Common myeloid progenitor, CD34-positive (primary cell): Measurements from ENCODE around the gene TMEM242.

ENCODE experiments used
- CTCF ChIA-PET: fragments of 350-600 bp; sonication (Branson Sonifier 250); formaldehyde crosslinking; loops from one replicate; lab custom pipeline; 2021; ENCODE audit warnings: antibody characterized with exemption; lab: Charles Lee
- POLR2A ChIA-PET: fragments of 350-600 bp; sonication (Branson Sonifier 250); formaldehyde crosslinking; loops from one replicate; lab custom pipeline; 2021; ENCODE audit warnings: antibody characterized with exemption; lab: Charles Lee
- DNase-seq, 3 donors: peaks; one replicate each; pipeline versions ENCODE4 v3.0.0 to v3.0.0-alpha.2; 2013
- H3K27ac ChIP-seq, 2 experiments: 1 replicate in 1 of 2; 2 replicates in 1 of 2; pipeline ENCODE4 v1.7.0; 2013; ENCODE audit warnings: inconsistent platforms in 2 of 2, low read length in 2 of 2, mild to moderate bottlenecking in 2 of 2, low read depth in 1 of 2, moderate library complexity in 1 of 2; ENCODE audit not compliant: severe bottlenecking in 2 of 2, insufficient read depth in 1 of 2, poor library complexity in 1 of 2
- H3K27me3 ChIP-seq, 5 experiments: replicated peaks in 2 of 5; 1 replicate in 3 of 5; 2 replicates in 2 of 5; pipeline versions ENCODE4 v1.6.1 to v1.7.0; 2013; ENCODE audit warnings: low read length in 4 of 5, mild to moderate bottlenecking in 2 of 5, moderate library complexity in 2 of 5, inconsistent platforms in 1 of 5; ENCODE audit not compliant: insufficient read depth in 5 of 5, control insufficient read depth in 4 of 5
- H3K36me3 ChIP-seq, 4 experiments: 1 replicate in 2 of 4; 2 replicates in 2 of 4; pipeline versions ENCODE4 v1.6.1 to v1.7.0; 2013; ENCODE audit warnings: low read length in 3 of 4, control low read depth in 1 of 4, mild to moderate bottlenecking in 1 of 4; ENCODE audit not compliant: control insufficient read depth in 4 of 4, insufficient read depth in 4 of 4
- H3K4me1 ChIP-seq, 4 experiments: 1 replicate in 3 of 4; 2 replicates in 1 of 4; pipeline versions ENCODE4 v1.6.1 to v1.7.1; 2013; ENCODE audit warnings: low read length in 3 of 4, mild to moderate bottlenecking in 3 of 4, control low read depth in 1 of 4, inconsistent platforms in 1 of 4, moderate library complexity in 1 of 4; ENCODE audit not compliant: control insufficient read depth in 4 of 4, insufficient read depth in 4 of 4; ENCODE audit errors: control extremely low read depth in 1 of 4
- H3K4me3 ChIP-seq, 7 experiments: 1 replicate in 4 of 7; 2 replicates in 3 of 7; pipeline versions ENCODE4 v1.5.1 to v1.7.0; 2013; ENCODE audit warnings: mild to moderate bottlenecking in 7 of 7, low read length in 6 of 7, moderate library complexity in 6 of 7, inconsistent platforms in 2 of 7, low read depth in 2 of 7, control low read depth in 1 of 7; ENCODE audit not compliant: insufficient read depth in 4 of 7, control insufficient read depth in 1 of 7; ENCODE audit errors: extremely low read depth in 1 of 7
- H3K9me3 ChIP-seq, 5 experiments: 1 replicate in 4 of 5; 2 replicates in 1 of 5; pipeline versions ENCODE4 v1.6.1 to v1.7.1; 2013; ENCODE audit warnings: low read length in 4 of 5, mild to moderate bottlenecking in 2 of 5, inconsistent platforms in 1 of 5, low read depth in 1 of 5, moderate library complexity in 1 of 5; ENCODE audit not compliant: control insufficient read depth in 4 of 5, insufficient read depth in 2 of 5; ENCODE audit errors: control extremely low read depth in 1 of 5
- WGBS: methylation state at CpG from one replicate; pipeline ENCODE4 v1.1.5; 2013; ENCODE audit not compliant: insufficient coverage; 5-methylcytosine and 5-hydroxymethylcytosine counted together

The TMEM242 gene

GRCh38 chr6:157269261-157269794 lies 54.0 kb downstream of the TMEM242 start:
- Histone ChIP-seq H3K36me3 (no peaks in the 10 kb centered on the region), H3K4me1 (peaks cover 2 to 11% (median 7%) of the 10 kb centered on the region in 4 experiments), H3K9me3 (peaks cover 0 to 3% (median 0%) of the 10 kb centered on the region in 5 experiments), H3K4me3 (no peak overlapping the region), H3K27ac (no peak overlapping the region), H3K27me3 (no peaks in the 10 kb centered on the region)
- DNase-seq: no peak
- ChIA-PET CTCF (no interaction called here), POLR2A (no interaction called here)
- WGBS: 95% methylated on average over 16 of the region's 16 CpGs

GRCh38 chr6:157268835-157269234 lies 54.5 kb downstream of the TMEM242 start:
- ChIA-PET CTCF (no interaction called here), POLR2A (no interaction called here)
- WGBS: 100% methylated on average over 3 of the region's 6 CpGs
- Histone ChIP-seq H3K9me3 (peaks cover 0 to 3% (median 0%) of the 10 kb centered on the region in 5 experiments), H3K27ac (no peak overlapping the region), H3K4me3 (no peak overlapping the region), H3K36me3 (no peaks in the 10 kb centered on the region), H3K27me3 (no peaks in the 10 kb centered on the region), H3K4me1 (peaks cover under 1 to 6% (median 3%) of the 10 kb centered on the region in 4 experiments)
- no peak for DNase-seq

DNA sequence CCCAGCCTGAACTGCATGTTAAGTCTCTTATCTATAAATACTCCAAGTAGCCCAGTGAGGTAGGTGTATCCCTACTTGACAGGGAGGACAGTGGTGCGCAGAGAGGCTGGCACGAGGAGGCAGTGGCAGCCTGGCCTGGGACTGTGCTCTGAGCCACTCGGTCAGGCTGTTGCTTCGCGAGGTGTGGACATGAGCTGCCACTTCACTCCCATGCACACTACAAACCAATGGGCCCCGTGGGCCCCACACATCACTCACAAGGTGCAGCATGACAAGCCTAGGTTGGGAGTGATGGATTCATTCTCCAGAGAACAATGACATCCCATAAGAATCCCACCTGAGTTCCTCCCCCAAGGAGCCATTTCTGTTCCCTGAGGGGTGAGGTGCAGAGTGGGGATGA lies 54.9 kb downstream of the TMEM242 start:
- WGBS: 100% methylated on average over 2 of the region's 6 CpGs
- Histone ChIP-seq H3K4me1 (peaks cover 0 to 2% (median 0%) of the 10 kb centered on the region in 4 experiments), H3K27ac (no peak overlapping the region), H3K4me3 (no peak overlapping the region), H3K9me3 (peaks cover 0 to 3% (median 0%) of the 10 kb centered on the region in 5 experiments), H3K27me3 (no peaks in the 10 kb centered on the region), H3K36me3 (no peaks in the 10 kb centered on the region)
- POLR2A ChIA-PET: no interaction called here
- no peak for DNase-seq
- CTCF ChIA-PET: no interaction called here

GRCh38 chr6:157267654-157268053 lies 55.7 kb downstream of the TMEM242 start:
- Histone ChIP-seq H3K27me3 (no peaks in the 10 kb centered on the region), H3K9me3 (peaks cover 0 to 3% (median 0%) of the 10 kb centered on the region in 5 experiments), H3K4me1 (no peaks in the 10 kb centered on the region), H3K4me3 (no peak overlapping the region), H3K36me3 (no peaks in the 10 kb centered on the region), H3K27ac (no peak overlapping the region)
- DNase-seq: no peak
- ChIA-PET POLR2A (no interaction called here), CTCF (interaction anchor here (1.3 kb wide), 1 partner anchor 12 kb away, joined by 3 read pairs; no protein-coding TSS in a partner anchor)
- 97% methylated on average over 6 of the region's 7 CpGs for WGBS

DNA sequence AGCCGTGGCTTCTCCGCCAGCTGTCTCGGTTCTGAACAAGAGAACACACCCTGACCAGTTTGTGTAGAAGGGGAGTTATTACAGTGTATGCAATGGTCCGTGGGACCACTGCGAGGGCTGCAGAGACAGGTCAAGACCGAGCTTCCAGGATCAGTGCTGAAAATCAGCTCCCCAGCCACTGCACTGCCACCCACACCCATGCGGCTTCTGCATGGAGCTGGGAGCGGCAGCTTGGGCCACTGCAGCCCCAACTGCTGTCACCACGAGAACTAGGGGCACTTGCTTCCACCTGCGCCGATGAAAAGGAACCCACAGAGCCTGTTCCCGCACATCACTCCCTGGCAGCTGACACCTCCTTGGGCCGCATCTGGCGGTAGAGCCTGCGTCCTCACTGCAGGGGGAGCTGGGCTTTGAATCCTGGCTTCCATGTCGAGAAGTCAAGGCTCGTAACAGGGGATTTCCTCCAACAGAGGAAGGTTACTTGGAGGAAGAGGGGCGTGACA lies 56.2 kb downstream of the TMEM242 start:
- H3K27me3 ChIP-seq: no peaks in the 10 kb centered on the region
- H3K9me3 ChIP-seq: peaks cover 0 to 3% (median 0%) of the 10 kb centered on the region in 5 experiments
- CTCF ChIA-PET: interaction anchor here (1.3 kb wide), 1 partner anchor 11 kb away, joined by 3 read pairs; no protein-coding TSS in a partner anchor
- H3K36me3 ChIP-seq: no peaks in the 10 kb centered on the region
- H3K27ac ChIP-seq: no peak overlapping the region
- DNase-seq: no peak
- WGBS: 94% methylated on average over 15 of the region's 18 CpGs
- no peak overlapping the region for H3K4me3 ChIP-seq
- H3K4me1 ChIP-seq: no peaks in the 10 kb centered on the region
- POLR2A ChIA-PET: no interaction called here

GRCh38 chr6:157266274-157267101 lies 56.8 kb downstream of the TMEM242 start:
- H3K27me3 ChIP-seq: no peaks in the 10 kb centered on the region
- H3K27ac ChIP-seq: no peak overlapping the region
- WGBS: 95% methylated on average over 20 of the region's 20 CpGs
- no peak overlapping the region for H3K4me3 ChIP-seq
- peaks cover 0 to 3% (median 0%) of the 10 kb centered on the region in 5 experiments for H3K9me3 ChIP-seq
- no peaks in the 10 kb centered on the region for H3K4me1 ChIP-seq
- ChIA-PET CTCF (interaction anchor here (1.3 kb wide), 1 partner anchor 11 kb away, joined by 3 read pairs; no protein-coding TSS in a partner anchor), POLR2A (no interaction called here)
- H3K36me3 ChIP-seq: no peaks in the 10 kb centered on the region
- DNase-seq: no peak

DNA sequence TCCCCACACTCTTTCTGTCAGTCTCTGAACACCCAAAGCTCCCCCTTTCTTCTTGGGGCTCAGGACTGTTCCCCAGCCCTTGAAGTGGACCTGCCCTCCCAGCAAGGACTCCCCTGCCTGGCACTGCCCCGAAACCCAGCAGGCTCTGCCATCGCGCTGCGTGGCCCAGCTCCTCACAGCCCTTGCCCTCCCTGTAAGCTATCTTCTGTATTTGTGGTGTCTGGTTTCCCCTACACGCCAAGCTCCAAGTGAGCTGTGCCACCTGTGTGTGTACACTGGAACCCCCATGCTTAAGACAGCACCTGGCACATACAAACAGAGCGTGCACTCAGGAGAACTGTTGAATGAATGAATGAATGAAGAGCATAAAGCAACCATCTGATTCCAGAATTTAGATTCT lies 57.7 kb downstream of the TMEM242 start:
- Histone ChIP-seq H3K9me3 (peaks cover 0 to 3% (median 0%) of the 10 kb centered on the region in 5 experiments), H3K27ac (no peak overlapping the region), H3K27me3 (no peaks in the 10 kb centered on the region), H3K4me1 (no peaks in the 10 kb centered on the region), H3K36me3 (no peaks in the 10 kb centered on the region), H3K4me3 (no peak overlapping the region)
- DNase-seq: no peak
- CTCF ChIA-PET: interaction anchor here (0.7 to 1.5 kb wide), 2 partner anchors 10 to 12 kb away, joined by 3 to 4 read pairs; no protein-coding TSS in a partner anchor
- WGBS: 100% methylated on average over 1 of the region's 6 CpGs
- POLR2A ChIA-PET: no interaction called here
